Ovary (tissue), 3 donors: ENCODE measurements around the gene SND1.

Source experiments
- CTCF ChIP-seq, 3 donors: fragments of 450-650 bp in 2 of 3; fragments of 200-600 bp in 1 of 3; IDR thresholded peaks; one replicate each; pipeline versions ENCODE4 v1.5.1 to v1.8.0; 2016 to 2022; ENCODE audit warnings: antibody characterized with exemption in 3 of 3, mild to moderate bottlenecking in 1 of 3
- EP300 ChIP-seq: sonication (generic); formaldehyde crosslinking; IDR thresholded peaks from one replicate; pipeline ENCODE4 v1.6.1; 2017; ENCODE audit warnings: antibody characterized with exemption
- POLR2A ChIP-seq: fragments of 450-650 bp; IDR thresholded peaks from one replicate; pipeline ENCODE4 v1.6.1; 2017; ENCODE audit warnings: antibody characterized with exemption, mild to moderate bottlenecking, moderate library complexity
- donor health status: DM: no; HTN: no; CAD: no.

GRCh38 chr7:127880454-127880853 lies 228.5 kb downstream of the SND1 start:
- TF ChIP-seq POLR2A (no peak), CTCF (IDR thresholded peaks at IDR 0.05) (no peak), EP300 (no peak)
